HuH-7 (cell line): ENCODE data around the gene CLASP1.
A peak's percentile ranks its signal among the peaks of the same experiment; 100 is the strongest.
"Not testable (repeated sequence)": the region's sequence is repeated elsewhere in the genome, so short reads cannot be mapped to it uniquely, and the experiment has no call there.

Experiments
- DNase-seq: peaks from one replicate; pipeline ENCODE4 v3.0.0; 2011; ENCODE audit warnings: low spot score

The CLASP1 gene

DNA sequence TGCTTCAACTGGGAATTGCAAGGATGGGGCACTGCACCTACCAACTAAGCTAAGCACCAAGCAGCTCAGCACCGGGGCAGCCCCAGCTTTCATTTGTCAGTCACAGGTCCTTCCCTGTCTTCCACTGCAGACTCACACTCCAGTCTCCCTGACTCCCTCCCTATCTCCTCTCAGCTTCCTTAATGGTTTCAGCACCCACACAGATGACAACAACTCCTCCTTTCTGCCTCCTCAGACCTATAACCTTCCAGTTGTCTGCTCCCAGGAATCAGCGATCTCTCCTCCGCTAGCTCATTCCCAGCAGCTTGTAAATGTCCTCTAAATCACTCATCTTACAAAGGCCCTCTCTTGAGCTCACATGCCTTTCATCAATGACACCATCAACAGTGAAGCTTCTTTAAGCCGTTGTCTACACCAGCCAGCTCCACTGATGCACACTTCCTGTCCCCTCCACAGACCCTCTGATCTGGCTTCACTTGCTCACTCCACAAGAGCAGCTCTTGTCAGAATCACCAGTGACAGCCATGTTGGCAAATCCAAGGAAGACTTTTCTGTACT lies 32.1 kb downstream of the CLASP1 start:
- DNase-seq = no peak

DNA sequence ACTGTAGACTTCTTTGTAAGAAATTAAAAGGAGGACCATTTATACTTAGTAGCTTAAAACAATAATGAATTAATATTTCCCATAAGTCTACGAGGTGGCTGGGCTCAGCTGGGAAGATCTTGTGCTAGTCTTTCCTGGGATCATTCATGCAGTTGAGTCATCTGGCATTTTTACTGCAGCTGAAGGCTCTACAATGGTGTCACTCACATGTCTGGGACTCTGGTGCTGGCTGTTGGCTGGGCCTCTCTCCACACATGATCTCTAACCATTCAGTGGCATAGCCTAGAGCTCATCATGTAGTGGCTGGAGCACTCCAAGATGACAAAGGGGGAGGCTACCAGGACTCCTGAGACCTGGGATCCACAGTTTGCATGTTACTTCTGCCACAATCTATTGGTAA lies 35.5 kb downstream of the CLASP1 start:
- no peak for DNase-seq

DNA sequence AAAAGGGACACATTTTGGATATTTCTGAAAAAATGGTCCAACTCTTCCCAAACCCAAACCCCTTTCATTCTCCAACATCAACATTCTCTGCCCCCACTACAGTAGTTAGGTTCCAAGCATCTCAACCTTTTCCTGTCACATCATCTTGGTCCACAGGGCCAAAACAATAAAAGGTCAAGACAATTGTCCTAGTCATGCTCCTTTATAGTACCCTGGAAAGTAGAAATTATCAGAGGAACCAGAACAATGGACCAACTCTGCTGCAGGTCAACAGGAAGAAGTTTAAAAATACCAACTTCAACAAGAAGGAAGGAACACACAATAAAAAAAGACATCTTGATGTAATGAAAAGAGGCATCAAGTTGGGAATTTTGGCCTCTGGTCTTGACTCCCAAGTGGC lies 36.1 kb downstream of the CLASP1 start:
- no peak for DNase-seq

DNA sequence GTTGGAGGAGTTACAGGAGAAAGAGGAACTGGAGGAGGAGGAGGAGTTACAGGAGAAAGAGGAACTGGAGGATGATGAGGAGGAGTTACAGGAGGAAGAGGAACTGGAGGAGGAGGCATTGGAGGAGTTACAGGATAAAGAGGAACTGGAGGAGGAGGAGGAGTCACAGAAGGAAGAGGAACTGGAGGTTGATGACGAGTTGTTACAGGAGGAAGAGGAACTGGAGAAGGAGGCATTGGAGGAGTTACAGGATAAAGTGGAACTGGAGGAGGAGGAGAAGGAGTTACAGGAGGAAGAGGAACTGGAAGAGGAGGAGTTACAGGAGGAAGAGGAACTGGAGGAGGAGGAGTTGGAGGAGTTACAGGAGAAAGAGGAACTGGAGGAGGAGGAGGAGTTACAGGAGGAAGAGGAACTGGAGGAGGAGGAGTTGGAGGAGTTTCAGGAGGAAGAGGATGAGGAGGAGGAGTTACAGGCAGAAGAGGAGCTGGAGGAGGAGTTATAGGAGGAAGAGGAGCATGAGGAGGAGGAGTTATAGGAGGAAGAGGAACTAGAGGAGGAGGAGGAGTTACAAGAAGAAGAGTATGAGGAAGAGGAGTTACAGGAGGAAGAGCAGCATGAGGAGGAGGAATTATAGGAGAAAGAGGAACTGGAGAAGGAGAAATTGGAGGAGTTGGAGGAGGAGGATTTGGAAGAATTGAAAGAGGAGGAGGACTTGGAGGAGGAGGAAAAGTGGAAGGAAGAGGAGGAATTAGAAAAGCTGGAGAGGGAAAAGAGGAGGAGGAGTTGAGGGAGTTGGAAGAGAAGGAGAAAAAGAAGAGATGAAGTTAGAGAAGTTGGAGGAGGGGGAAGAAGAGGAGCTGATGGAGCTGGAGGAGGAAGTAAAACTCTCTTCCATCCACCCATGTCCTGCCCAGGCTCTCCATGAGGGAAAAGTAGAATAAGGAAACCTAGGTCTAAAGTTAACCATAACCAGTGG lies 37.2 kb downstream of the CLASP1 start:
- DNase-seq = no peak

DNA sequence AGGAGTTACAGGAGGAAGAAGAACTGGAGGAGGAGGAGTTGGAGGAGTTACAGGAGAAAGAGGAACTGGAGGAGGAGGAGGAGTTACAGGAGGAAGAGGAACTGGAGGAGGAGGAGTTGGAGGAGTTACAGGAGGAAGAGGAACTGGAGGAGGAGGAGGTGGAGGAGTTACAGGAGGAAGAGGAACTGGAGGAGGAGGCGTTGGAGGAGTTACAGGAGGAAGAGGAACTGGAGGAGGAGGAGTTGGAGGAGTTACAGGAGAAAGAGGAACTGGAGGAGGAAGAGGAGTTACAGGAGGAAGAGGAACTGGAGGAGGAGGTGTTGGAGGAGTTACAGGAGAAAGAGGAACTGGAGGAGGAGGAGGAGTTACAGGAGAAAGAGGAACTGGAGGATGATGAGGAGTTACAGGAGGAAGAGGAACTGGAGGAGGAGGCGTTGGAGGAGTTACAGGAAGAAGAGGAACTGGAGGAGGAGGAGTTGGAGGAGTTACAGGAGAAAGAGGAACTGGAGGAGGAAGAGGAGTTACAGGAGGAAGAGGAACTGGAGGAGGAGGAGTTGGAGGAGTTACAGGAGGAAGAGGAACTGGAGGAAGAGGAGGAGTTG lies 38.1 kb downstream of the CLASP1 start:
- DNase-seq = not testable (repeated sequence)

DNA sequence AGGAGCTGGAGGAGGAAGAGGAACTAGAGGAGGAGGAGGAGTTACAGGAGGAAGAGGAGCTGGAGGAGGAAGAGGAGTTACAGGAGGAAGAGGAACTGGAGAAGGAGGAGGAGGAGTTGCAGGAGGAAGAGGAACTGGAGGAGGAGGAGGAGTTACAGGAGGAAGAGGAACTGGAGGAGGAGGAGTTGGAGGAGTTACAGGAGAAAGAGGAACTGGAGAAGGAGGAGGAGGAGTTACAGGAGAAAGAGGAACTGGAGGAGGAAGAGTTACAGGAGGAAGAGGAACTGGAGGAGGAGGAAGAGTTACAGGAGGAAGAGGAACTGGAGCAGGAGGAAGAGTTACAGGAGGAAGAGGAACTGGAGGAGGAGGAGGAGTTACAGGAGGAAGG lies 38.8 kb downstream of the CLASP1 start:
- not testable (repeated sequence) for DNase-seq

DNA sequence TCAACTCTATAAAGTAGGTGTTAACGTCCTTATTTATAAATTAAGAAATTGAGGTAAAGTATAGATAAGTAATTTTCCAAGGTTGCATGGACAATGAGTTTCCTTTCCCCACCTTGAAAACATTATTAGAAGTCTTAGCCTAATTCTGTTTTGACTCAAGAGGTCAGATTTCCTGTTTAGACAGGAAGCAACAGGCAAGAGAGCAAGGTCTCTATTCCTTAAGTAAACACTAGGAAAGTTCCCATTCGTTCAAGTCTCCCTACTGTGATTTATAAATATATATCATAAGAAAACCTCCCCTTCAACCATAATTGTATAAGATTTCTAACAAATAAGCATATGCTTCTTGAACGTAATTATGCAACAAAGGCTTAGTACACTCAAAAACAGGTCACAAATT lies 40.3 kb downstream of the CLASP1 start:
- no peak for DNase-seq

DNA sequence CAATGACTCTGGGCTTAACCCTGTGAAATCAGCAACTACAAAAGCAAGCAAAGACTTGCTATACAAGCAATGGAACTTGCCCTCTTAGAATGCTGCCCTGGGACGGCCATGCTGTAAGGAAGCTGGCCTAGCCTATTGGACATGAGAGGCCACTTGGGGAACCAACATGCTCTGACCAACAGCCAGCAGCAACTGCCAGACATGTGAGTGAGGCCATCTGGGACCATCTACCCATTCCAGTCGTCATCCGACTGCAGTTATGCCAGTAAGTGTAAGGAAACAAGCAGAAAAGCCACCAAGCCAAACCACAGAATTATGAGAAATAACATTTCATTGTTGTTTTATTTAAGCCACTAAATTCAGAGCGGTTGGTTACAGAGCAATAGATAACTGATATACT lies 40.9 kb downstream of the CLASP1 start:
- DNase-seq = no peak

DNA sequence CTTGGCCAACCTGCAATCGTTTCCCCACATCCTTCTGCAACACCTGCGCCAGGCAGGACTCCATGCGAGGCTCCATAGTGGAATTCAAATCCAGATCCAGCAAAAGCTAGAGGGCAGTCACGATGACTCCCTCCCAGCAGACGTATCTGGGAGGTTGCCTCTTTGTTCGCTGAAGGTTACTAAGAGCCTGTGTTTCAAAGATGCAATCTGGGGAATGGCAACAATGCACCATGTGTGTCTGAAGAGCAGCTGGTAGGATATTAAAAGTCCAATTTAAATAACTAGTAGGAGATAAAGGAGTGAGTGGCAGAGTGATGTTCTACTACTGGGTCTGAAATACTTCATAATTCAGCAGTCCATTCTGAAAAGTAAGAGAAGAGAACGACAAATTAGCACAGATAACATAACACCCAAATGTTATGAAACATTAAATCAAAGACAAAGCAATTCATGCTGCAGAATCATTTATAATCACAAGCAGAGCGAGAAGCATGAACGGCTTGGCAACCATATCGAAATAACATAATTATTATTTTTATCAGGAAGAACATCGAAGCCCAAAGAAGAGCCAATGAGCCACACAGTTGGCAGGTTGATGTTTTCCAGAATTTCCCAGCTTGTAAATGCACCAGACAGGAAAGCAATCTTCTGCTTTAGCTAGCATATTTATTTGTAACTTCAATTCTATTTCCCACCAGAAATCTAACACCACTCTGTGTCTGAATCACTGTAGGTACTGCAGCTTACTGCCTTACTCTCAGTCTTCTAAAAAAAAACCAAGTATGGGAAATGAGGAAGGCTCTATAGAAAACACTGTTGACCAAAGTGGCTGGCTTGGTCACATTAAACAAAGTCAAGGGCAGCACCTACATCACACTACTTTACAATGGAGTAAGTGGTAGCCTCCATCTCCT lies 43.2 kb downstream of the CLASP1 start:
- no peak for DNase-seq

DNA sequence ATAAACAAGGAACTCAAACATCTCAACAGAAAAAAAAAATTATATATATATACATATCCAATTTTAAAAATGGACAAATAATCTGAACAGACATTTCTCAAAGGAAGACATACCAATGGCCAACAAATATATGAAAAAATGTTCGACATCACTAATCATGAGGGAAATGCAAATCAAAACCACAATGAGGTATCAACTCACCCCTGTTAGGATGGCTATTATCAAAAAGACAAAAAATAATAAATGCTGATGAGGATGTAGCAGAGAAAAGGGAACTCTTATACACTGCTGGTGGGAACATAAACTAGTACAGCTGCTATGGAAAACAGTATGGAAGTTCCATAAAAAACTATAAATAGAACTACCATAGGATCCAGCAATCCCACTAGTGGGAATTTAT lies 46.1 kb downstream of the CLASP1 start:
- no peak for DNase-seq

DNA sequence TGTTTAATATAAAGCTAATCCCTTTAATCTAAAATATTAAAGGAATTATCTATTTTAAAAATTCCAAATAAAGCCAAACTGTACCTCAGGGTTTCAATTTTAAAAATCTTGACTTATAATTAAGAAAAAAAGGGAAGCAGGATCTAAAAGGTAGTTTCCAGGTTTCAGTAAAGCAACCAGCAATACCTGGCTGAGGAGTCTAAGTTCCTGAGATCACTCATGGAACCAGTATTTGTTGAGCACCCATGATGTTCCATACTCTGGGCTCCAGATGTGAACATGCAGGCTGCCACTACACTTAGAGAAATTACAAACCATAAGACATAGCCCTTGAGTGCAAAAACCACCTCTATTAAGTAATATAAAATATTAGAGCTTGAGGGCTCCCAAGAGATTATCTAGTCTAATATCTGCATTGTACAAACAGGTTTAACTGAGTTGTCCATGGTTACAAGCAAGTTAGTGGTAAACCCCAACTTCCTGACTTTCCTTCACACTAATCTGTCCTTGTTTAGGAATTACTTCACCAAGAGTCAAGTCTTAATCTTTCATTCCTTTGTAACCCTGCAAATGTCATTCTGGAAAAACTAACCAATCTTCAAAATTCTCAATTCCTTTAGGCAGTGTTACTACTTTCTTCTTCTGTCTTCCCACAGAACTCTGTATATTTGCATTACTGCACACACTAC lies 49.2 kb downstream of the CLASP1 start:
- DNase-seq = no peak

DNA sequence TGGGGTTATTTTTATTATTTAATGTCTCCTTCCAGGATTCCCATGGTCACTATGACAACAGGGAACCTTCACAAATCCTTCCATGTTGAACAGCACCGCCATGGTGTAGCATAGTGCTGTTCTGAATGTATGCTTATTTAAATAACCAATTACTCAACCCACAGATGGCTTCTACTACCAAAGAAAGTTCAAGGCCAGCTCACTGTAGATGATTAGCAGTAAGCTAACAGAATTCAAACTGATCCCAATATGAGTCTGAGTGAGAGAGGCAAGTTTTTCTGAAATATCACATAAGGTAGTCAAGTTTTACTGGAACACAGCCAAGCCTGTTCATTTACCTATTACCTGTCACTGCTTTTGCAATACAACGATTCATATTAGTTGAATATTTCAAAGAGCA lies 51.2 kb downstream of the CLASP1 start:
- no peak for DNase-seq

DNA sequence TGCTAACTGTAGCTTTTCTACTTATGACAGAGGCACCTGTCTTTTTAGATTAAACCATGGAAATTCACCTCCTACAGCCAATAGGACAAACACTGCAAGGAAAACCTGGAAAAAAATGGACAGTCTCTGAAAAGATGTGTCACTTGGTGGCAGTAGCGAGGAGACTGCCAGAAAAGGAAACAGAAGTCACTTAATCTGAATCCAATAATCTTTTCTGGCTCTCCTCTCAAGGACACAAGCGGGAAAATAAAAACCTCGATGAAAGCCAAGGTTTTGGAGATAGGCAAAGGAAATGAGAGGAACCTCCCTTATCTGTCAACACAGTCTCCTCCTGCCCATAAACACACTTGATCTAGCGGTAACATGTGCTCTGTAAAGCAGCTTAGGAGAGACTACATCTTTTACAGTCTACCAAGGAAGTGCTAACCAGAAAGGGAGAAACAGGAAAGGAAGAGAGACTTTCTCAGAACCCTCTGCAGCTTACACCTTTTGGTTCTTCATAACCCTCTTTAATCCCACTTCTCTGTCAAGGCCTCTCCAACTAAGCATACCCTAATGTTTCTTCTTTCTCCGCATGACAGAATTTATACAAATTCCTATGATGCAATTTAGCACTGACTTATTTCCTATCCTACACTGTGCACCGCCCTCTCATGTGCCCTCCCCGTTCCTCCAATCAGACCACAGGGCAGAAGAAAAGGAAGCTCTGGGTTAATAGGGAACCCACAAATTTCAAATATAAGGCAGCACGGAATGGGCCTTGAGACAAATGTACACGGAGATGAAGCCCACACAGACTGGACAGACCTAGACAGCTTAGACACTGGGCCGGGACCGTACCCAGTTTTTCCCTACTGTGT lies 52.8 kb downstream of the CLASP1 start:
- DNase-seq = peak; percentile 20

DNA sequence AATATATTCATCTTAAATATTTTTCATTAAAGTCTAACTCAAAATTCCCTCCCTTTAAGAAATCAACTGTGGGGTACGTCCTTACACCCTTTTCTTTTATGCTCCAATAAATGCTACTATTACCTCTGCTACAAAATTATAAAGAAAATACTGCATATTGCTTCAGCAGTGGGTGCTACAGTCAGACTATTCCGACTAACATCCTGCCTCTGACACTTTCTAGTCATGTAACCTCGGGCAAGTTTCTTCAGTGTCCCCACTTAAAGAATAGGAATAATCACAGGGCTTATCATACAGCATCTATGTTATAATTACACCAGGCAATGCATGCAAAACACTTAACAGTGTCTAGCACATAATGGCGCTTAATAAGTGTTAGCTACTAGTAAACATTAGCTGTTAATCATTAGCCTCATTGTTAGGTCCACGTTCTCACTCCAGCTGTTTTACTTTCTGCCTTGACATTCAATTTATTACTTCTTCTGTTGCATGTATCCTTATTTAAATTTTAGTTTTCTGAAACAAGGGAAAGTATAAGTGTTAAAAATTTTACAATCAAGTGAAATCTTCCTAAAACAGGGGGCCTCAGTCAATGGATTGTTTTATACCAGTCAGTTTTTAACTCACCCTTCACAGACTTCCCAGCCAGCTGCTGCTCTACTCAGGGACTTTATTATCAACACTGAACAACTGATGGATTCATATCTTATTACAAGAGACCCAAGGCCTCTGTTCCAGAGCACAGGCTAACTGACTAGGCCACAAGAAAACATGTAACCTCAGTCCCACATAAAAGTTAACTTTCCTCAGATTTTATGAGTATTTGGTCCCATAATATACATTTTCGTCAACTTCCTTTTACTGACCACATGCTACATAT lies 54.0 kb downstream of the CLASP1 start:
- DNase-seq = no peak

DNA sequence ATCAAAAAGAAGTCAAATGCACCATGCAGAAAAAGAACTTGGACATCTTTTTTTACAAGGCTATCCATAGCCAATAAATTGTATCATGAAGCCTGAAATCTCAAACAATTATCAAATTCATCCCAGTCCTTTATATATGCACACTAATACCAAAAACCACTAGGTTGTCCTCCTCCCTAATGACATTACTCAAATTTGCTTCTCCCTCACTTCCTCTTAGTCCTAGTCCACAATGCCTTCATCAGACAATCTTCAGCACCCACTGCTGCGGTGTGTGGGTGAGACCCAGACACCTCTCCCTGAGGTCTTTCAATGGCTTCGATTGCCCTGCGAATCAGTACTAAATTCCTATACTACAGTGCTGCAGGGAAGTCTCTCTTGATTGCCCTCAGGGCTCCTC lies 58.1 kb downstream of the CLASP1 start:
- DNase-seq = no peak

DNA sequence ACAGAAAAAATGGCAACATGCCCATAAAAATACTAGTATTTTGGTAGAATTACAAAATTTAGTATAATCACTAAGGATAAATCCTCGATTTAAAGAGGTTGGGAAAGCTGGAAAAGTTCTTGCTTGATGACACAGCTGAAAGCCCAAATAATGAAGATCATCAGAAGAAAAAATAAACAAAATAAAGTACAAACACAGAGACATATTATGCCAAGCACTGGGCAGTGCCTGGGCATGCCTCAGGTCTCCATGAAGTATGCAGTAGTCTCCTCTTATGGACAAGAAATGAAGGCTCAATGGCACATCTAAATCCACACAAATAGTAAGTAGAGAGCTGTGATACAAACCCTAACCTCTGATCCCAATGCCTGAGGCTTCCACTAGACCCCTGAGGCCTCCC lies 60.9 kb downstream of the CLASP1 start:
- no peak for DNase-seq

DNA sequence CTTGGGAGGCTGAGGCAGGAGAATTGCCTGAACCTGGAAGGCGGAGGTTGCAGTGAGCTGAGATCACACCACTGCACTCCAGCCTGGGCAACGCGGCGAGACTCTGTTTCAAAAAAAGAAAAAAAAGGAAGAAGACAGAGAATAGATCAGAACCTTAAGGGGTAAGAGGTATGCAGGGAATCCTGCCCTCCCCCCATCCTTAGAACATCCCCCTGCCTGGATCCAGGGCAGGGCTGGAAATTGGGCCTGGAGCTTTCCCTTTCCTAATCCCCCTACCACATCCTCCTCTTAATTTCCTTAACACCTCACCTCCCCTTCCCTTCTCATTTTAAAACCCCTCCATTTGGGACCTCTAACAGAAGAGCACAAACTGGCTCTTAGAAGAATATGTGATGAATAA lies 62.1 kb downstream of the CLASP1 start:
- DNase-seq = no peak

DNA sequence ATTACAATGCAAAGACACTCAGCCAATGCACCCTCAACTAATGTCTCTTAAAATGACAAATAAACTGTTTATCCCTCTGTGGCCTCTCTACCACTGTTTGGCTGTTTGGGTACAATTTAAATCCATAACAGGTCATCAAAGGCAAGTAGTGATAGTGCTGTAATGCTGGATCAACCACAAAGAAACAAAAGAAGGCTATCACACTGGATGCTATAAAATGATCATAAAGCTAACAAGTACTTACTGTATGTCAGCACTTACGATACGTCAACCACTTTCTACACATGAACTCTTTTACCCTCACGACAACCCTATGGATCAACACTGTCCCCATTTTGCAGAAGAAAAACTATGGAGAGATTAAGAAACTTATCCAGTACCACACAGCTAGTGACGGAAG lies 64.5 kb downstream of the CLASP1 start:
- DNase-seq = no peak

DNA sequence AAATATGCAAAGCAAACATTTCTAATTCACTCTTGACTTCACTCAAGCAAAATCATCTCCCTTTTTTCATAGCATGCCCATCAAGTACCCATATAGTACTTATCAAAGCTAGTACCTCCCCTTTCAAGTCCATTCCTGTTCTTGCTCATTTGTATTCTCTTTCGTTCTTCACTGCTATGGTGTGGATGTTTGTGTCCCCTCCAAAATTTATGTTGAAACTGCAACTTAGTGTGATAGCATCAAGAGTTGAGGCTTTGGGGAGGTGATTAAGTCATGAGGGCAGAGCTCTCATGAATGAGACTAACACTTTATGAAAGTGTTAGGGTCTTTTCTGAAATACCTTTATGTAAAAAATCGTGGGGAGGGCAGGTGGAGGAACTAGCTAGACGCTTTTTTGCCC lies 65.7 kb downstream of the CLASP1 start:
- DNase-seq = no peak

DNA sequence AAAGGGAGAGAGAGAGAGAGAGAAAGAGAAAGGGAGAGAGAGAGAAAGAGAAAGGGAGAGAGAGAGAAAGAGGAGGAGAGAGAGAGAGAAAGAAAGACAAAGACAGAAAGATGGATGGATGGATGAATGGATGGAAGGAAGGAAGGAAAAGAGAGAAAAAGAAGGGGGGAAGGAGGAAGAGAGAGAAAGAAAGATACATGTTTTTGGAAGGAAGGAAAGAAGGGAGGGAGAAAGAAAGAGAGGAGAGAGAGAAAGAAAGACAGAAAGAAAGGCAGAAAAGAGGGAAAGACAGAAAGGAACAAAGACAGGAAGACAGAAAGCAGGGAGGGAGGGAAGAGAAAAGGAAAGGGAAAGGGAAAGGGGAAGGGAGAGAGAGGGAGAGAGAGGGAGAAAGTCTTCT lies 67.0 kb downstream of the CLASP1 start:
- DNase-seq = no peak
